Fibroblast of lung (primary cell): ENCODE results near the gene MXI1. TPM values are rescaled to one million over a fixed set of nuclear protein-coding genes. Genes with fewer than 3 reads are reported as not detected.

ENCODE experiments used
- DNase-seq, 2 donors: peaks; one replicate each; pipeline versions ENCODE4 v3.0.0 to v3.0.0-alpha.2; 2010; ENCODE audit warnings: low read depth in 2 of 2
- H2AFZ ChIP-seq: 2 replicates; pipeline ENCODE4 v1.5.1; 2012; ENCODE audit warnings: low read length, control low read depth, inconsistent platforms
- H3K27ac ChIP-seq: 2 replicates; pipeline ENCODE4 v1.5.1; 2011; ENCODE audit warnings: low read length, control low read depth; ENCODE audit not compliant: insufficient read depth
- H3K27me3 ChIP-seq: 2 replicates; pipeline ENCODE4 v1.5.1; 2011; ENCODE audit warnings: mild to moderate bottlenecking, low read length; ENCODE audit not compliant: control insufficient read depth, insufficient read depth
- H3K36me3 ChIP-seq: 2 replicates; pipeline ENCODE4 v1.5.1; 2011; ENCODE audit warnings: low read length; ENCODE audit not compliant: control insufficient read depth, insufficient read depth
- H3K4me1 ChIP-seq: 2 replicates; pipeline ENCODE4 v1.5.1; 2011; ENCODE audit warnings: low read length; ENCODE audit not compliant: control insufficient read depth, insufficient read depth; ENCODE audit errors: extremely low read depth
- H3K4me2 ChIP-seq: 2 replicates; pipeline ENCODE4 v1.5.1; 2011; ENCODE audit warnings: low read length, control low read depth; ENCODE audit not compliant: insufficient read depth; ENCODE audit errors: extremely low read depth
- H3K4me3 ChIP-seq, 4 experiments: fragments of 200-600 bp in 1 of 4; sonication (generic) in 1 of 4; replicated peaks in 1 of 4; 2 replicates each; pipeline ENCODE4 v1.5.1; 2011 to 2016; ENCODE audit warnings: low read length in 4 of 4, low read depth in 3 of 4, mild to moderate bottlenecking in 3 of 4, control low read depth in 2 of 4, inconsistent platforms in 1 of 4, mixed read lengths in 1 of 4; ENCODE audit not compliant: insufficient read depth in 1 of 4; ENCODE audit errors: control extremely low read depth in 1 of 4
- H3K79me2 ChIP-seq: 2 replicates; pipeline ENCODE4 v1.5.1; 2012; ENCODE audit warnings: mild to moderate bottlenecking, low read length, inconsistent platforms; ENCODE audit not compliant: control insufficient read depth, insufficient read depth
- H3K9ac ChIP-seq: 2 replicates; pipeline ENCODE4 v1.5.1; 2011; ENCODE audit warnings: mild to moderate bottlenecking, low read length, control low read depth; ENCODE audit not compliant: insufficient read depth
- H3K9me3 ChIP-seq: 2 replicates; pipeline ENCODE4 v1.5.1; 2012; ENCODE audit warnings: low read depth, low read length; ENCODE audit not compliant: control insufficient read depth, insufficient read depth
- H4K20me1 ChIP-seq: 2 replicates; pipeline ENCODE4 v1.5.1; 2011; ENCODE audit warnings: low read length; ENCODE audit not compliant: control insufficient read depth, insufficient read depth; ENCODE audit errors: extremely low read depth
- CTCF ChIP-seq, 2 donors: IDR thresholded peaks in 1 of 2; conservative IDR thresholded peaks in 1 of 2; 1 replicate in 1 of 2; 2 replicates in 1 of 2; pipeline ENCODE4 v1.5.1; 2011 to 2012; ENCODE audit warnings: low read length in 2 of 2, control low read depth in 1 of 2, inconsistent platforms in 1 of 2, low read depth in 1 of 2, mild to moderate bottlenecking in 1 of 2
- EZH2 ChIP-seq: IDR thresholded peaks from 2 replicates; pipeline ENCODE4 v1.5.1; 2012; ENCODE audit warnings: low read length, control low read depth, mild to moderate bottlenecking; ENCODE audit errors: missing control alignments
- polyA plus RNA-seq, 2 donors: library from polyadenylated mRNA; depleted of rRNA in 1 of 2; stranded (reverse) in 1 of 2; unstranded in 1 of 2; fragments of >200 nt; gene quantifications; 2 replicates each; pipeline ENCODE4 v1.2.1, GENCODE V29; 2011 to 2012; ENCODE audit warnings: missing spikeins in 1 of 2
- total RNA-seq: library from RNA; depleted of rRNA; stranded (reverse); fragments of >200 nt; gene quantifications from 2 replicates; pipeline ENCODE4 v1.2.1, GENCODE V29; 2014

Gene MXI1
- total and polyA plus RNA-seq, 2 donors (not counting 1 experiment from before 2014, with no cell fraction given): 18.7 to 40.1 TPM

- TF ChIP-seq CTCF (conservative IDR thresholded peaks at IDR 0.05 in 1 of 2, IDR thresholded peaks at IDR 0.05 in 1 of 2; ENCODE audit: low read depth in 1 of 2, low read length in 2 of 2): no peak
- no peak for TF ChIP-seq EZH2
- Histone ChIP-seq H3K36me3 (no peaks in the 10 kb centered on the region), H3K27ac (no peak overlapping the region), H3K79me2 (no peaks in the 10 kb centered on the region), H3K4me1 (no peaks in the 10 kb centered on the region), H3K4me3 (no peak overlapping the region), H3K27me3 (peaks cover 33% of the 10 kb centered on the region), H3K9ac (no peak overlapping the region), H3K4me2 (no peak overlapping the region), H2AFZ (no peak overlapping the region), H3K9me3 (no peaks in the 10 kb centered on the region), H4K20me1 (no peaks in the 10 kb centered on the region)
- DNase-seq: no peak
Observed at GRCh38 chr10:110168601-110169481, 38.6 kb upstream of the MXI1 start.

DNA sequence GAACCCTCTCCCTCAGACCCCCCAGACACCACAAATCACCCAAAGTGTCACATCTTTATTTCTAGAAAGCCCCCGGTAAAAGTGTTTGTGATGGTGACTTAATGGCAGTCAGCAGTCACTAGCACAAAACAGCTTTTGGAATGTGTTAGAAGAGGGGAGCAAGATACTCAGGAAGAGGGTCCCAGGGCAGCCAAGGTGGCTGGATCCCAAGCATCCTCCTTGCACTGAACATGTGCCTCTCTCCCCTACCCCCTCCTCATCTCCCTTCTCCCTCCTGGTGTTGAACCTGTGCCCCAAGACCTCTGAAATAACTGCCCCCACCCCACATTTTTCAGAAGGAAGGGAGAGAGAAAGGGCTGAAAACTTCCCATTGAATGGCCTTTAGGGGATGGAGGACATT, 37.8 kb upstream of the MXI1 start:
- Histone ChIP-seq H3K79me2 (no peaks in the 10 kb centered on the region), H3K4me3 (no peak overlapping the region), H4K20me1 (no peaks in the 10 kb centered on the region), H3K9ac (no peak overlapping the region), H3K27me3 (peaks cover 33% of the 10 kb centered on the region), H3K4me1 (no peaks in the 10 kb centered on the region), H2AFZ (no peak overlapping the region), H3K27ac (no peak overlapping the region), H3K36me3 (no peaks in the 10 kb centered on the region), H3K4me2 (no peak overlapping the region), H3K9me3 (no peaks in the 10 kb centered on the region)
- TF ChIP-seq EZH2: no peak
- DNase-seq: no peak

DNA sequence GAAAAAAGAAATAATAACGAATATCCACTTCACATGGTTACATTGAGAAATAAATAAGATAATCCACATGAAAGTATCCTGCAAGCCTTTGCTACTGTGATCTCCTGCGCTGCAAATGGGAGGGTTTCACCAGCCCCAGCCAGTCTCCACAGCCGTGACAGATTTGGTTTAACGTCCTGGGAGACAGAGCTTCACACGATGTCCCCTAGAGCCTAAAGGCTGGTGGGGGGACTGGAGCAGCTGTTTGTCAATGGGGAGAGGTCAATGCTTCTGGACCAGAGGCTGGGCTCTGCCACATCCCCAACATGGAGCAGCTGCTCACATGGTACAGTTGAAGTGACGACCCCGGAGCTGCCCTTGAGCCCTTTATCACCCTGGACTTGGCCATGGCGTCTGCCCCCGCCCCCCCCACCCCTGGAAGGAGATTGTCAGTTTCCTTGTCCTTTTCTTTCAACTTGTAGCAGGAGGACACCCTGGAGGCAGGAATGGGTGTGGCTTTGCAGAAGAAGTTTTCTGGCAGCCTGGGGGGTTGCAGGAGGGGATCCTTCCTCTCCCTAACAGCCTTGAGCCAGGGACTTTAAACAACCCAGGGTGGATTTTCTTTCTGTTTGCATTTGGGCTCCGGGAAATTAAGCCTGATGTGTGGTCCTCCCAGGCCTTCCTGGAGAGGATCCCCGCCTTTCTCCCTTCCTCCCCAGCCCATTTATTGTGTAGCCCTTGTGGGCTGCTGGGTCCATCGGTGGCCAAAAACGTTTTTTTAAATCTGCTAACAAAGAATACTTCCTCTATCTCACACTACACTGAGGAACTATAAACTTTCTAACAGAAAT, 37.0 kb upstream of the MXI1 start:
- Histone ChIP-seq H3K4me1 (no peaks in the 10 kb centered on the region), H3K4me3 (no peak overlapping the region), H3K9ac (no peak overlapping the region), H3K27me3 (peaks cover 33% of the 10 kb centered on the region), H3K79me2 (no peaks in the 10 kb centered on the region), H3K27ac (no peak overlapping the region), H3K36me3 (no peaks in the 10 kb centered on the region), H2AFZ (no peak overlapping the region), H3K4me2 (no peak overlapping the region), H4K20me1 (no peaks in the 10 kb centered on the region), H3K9me3 (no peaks in the 10 kb centered on the region)
- no peak for DNase-seq
- TF ChIP-seq CTCF (conservative IDR thresholded peaks at IDR 0.05 in 1 of 2, IDR thresholded peaks at IDR 0.05 in 1 of 2; ENCODE audit: low read depth in 1 of 2, low read length in 2 of 2) (peak in 1 of 2 donors; percentile 14), EZH2 (no peak)
